Measurements from ENCODE around the gene KNDC1. TPM values are rescaled to one million over a fixed set of nuclear protein-coding genes. Genes with fewer than 3 reads are reported as not detected.

KNDC1 gene
- total RNA-seq, 4 donors from 2014 or later: 3.7 to 5.9 (median 4.8) TPM

GRCh38 chr10:133246236-133246626 is 86.2 kb downstream of the KNDC1 start:
- Histone ChIP-seq H3K27me3 (peaks cover 0 to 82% of the 10 kb centered on the region in 2 donors), H3K4me3 (no peak overlapping the region), H3K9me3 (no peaks in the 10 kb centered on the region), H3K27ac (no peak overlapping the region), H3K36me3 (no peaks in the 10 kb centered on the region), H3K4me1 (no peaks in the 10 kb centered on the region)
- TF ChIP-seq CTCF (IDR thresholded peaks at IDR 0.05) (no peak), POLR2A (IDR thresholded peaks at IDR 0.05) (no peak), EP300 (IDR thresholded peaks at IDR 0.05) (no peak)
- no peak for DNase-seq (ENCODE audit: low spot score in 2 of 2)
- WGBS, 2 donors: 48 to 56% methylated on average over 10 to 12 of the region's 12 CpGs

DNA sequence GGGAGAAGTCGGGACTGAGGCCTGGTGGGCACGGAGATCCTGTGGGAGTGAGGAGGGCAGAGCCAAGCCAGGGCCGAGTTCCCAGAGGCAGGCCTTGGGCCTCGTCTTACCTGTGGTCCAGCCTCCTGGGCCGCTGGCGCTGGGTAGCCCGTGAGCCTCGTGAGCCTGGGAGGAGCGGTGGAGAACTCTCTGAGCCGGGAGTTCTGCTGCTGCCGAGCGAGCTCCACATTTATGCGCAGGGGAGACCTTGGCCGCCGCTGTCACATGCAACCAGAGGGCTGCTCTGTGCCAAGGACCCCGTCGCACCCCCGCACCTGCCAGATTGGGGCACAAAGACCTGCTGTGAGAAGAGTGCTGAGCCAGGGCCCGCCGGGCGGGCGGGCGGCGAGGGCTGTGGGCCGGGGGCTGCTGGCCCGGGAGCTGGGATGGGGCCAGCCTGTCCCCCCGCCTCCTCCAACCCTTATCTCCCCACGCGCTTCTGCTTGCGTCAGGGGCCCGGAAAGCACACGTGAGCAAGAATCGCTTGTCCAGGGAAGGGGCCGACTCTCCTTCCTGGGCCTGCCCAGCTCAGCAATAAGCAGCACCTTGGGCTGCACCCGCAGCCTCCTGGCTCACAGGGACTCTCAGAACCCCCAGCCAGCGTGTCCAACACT is 87.8 kb downstream of the KNDC1 start:
- Histone ChIP-seq H3K36me3 (no peaks in the 10 kb centered on the region), H3K27me3 (peaks cover 0 to 66% of the 10 kb centered on the region in 2 donors), H3K4me1 (no peaks in the 10 kb centered on the region), H3K4me3 (no peak overlapping the region), H3K27ac (no peak overlapping the region), H3K9me3 (no peaks in the 10 kb centered on the region)
- WGBS, 2 donors: 75 to 80% methylated on average over 23 to 25 of the region's 36 CpGs
- TF ChIP-seq POLR2A (IDR thresholded peaks at IDR 0.05): no peak
- TF ChIP-seq EP300 (IDR thresholded peaks at IDR 0.05): no peak
- TF ChIP-seq CTCF (IDR thresholded peaks at IDR 0.05): no peak
- DNase-seq (ENCODE audit: low spot score in 2 of 2): no peak

DNA sequence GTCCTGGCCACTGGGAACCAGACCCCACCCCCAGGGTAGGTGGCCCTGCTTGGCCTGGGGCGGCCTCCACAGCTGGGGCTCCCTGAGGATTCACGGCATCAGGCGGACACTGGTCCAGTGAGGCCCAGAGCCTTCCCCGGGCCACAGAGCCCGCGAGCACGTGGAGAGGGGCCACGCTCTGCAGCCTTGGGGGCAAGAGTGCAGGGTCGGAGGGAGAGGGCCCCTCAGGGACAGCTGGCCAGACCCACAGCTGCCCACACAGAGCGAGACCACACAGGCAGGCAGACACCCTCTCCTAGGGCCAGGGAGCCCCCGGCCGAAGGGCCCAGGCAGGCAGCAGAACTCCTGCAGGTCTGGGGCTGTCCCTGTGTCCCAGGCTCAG is 88.3 kb downstream of the KNDC1 start:
- H3K27ac ChIP-seq: no peak overlapping the region
- H3K27me3 ChIP-seq: peaks cover 0 to 64% of the 10 kb centered on the region in 2 donors
- no peaks in the 10 kb centered on the region for H3K36me3 ChIP-seq
- WGBS, 2 donors: 83% methylated on average over 7 of the region's 12 CpGs; no CpG with 5 or more reads in 1 of the 2 donors
- H3K4me3 ChIP-seq: no peak overlapping the region
- H3K9me3 ChIP-seq: no peaks in the 10 kb centered on the region
- no peaks in the 10 kb centered on the region for H3K4me1 ChIP-seq
- no peak for TF ChIP-seq EP300 (IDR thresholded peaks at IDR 0.05)
- no peak for TF ChIP-seq CTCF (IDR thresholded peaks at IDR 0.05)
- TF ChIP-seq POLR2A (IDR thresholded peaks at IDR 0.05): no peak
- DNase-seq (ENCODE audit: low spot score in 2 of 2): no peak

GRCh38 chr10:133249094-133249780 is 89.2 kb downstream of the KNDC1 start:
- 68 to 70% methylated on average over 8 to 13 of the region's 21 CpGs for WGBS, 2 donors
- TF ChIP-seq CTCF (IDR thresholded peaks at IDR 0.05) (no peak), POLR2A (IDR thresholded peaks at IDR 0.05) (no peak), EP300 (IDR thresholded peaks at IDR 0.05) (no peak)
- DNase-seq (ENCODE audit: low spot score in 2 of 2): no peak
- H3K27me3 ChIP-seq: peaks cover 0 to 59% of the 10 kb centered on the region in 2 donors
- no peaks in the 10 kb centered on the region for H3K4me1 ChIP-seq
- no peaks in the 10 kb centered on the region for H3K36me3 ChIP-seq
- no peaks in the 10 kb centered on the region for H3K9me3 ChIP-seq
- H3K4me3 ChIP-seq: no peak overlapping the region
- H3K27ac ChIP-seq: no peak overlapping the region

DNA sequence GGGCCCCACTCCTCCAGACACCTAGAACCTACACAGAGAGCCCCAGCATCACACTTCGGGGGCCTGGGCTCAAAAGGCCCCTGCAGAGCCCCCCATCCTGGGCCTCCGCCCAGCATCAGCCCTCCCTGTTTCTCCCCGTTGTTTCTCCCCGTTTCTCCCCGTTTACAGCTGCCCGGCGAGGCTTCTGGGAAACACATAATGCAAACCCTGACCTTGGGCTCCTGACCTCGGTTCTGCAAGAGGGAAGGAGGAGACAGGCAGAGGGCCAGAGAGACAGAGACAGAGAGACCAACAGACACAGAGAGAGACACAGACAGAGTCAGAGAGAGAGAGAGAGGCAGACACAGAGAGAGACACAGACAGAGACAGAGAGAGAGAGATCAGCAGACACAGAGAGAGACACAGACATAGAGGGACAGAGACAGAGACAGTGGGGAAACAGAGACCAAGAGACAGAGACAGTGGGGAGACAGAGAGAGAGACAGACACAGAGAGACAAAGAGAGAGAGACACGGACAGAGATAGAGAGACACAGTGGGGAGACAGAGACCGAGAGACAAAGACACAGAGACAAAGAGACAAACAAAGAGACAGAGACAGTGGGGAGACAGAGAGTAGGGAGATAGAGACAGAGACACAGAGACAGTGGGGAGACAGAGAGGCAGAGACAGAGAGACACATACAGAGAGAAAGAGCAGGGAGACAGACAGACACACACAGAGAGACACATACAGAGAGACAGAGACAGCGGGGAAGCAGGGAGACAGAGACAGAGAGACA is 90.1 kb downstream of the KNDC1 start:
- H3K27me3 ChIP-seq: peaks cover 0 to 50% of the 10 kb centered on the region in 2 donors
- H3K36me3 ChIP-seq: no peaks in the 10 kb centered on the region
- no peaks in the 10 kb centered on the region for H3K4me1 ChIP-seq
- H3K4me3 ChIP-seq: no peak overlapping the region
- no peaks in the 10 kb centered on the region for H3K9me3 ChIP-seq
- 41 to 49% methylated on average over 11 of the region's 11 CpGs for WGBS, 2 donors
- no peak for DNase-seq (ENCODE audit: low spot score in 2 of 2)
- no peak for TF ChIP-seq POLR2A (IDR thresholded peaks at IDR 0.05)
- no peak for TF ChIP-seq EP300 (IDR thresholded peaks at IDR 0.05)
- no peak for TF ChIP-seq CTCF (IDR thresholded peaks at IDR 0.05)
- H3K27ac ChIP-seq: no peak overlapping the region
